ENCODE results near the gene RABL3. TPM values are rescaled to one million over a fixed set of nuclear protein-coding genes. Genes with fewer than 3 reads are reported as not detected.
A peak's percentile ranks its signal among the peaks of the same experiment; 100 is the strongest.

RABL3 gene
- total and polyA plus RNA-seq, 7 donors = 9.4 to 15.5 (median 12.8) TPM

DNA sequence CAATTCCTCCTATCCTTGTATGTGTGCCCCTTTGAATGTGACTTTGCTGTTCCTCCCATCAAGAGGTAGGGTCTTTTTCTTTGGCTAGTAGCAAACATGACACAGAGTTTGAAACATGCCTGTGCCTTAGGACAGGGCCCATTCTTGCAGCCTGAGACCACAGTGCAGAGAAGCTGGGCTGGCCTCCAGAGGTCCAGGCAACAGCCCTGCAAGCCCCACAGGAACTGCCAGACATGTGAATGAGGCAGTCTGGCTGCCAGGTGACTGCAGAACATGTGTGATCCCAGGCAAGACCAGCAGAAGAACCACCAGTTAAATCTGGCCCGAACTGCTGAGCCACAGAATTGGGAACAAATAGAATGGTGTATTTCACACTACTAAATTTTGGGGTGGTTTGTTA, 59.1 kb downstream of the RABL3 start:
- DNase-seq = no peak
- H3K4me1 ChIP-seq = peaks cover 0 to 11% (median 7%) of the 10 kb centered on the region in 4 donors
- TF ChIP-seq EP300 (IDR thresholded peaks at IDR 0.05) = no peak
- no peaks in the 10 kb centered on the region for H3K9me3 ChIP-seq
- H3K4me3 ChIP-seq = no peak overlapping the region
- WGBS, 2 donors = 90 to 96% methylated on average over 1 of the region's 1 CpG
- intact Hi-C loops (cut with DNase I) = no loop called here
- no peak overlapping the region for H3K27ac ChIP-seq
- H3K27me3 ChIP-seq = no peaks in the 10 kb centered on the region
- no peaks in the 10 kb centered on the region for H3K36me3 ChIP-seq

DNA sequence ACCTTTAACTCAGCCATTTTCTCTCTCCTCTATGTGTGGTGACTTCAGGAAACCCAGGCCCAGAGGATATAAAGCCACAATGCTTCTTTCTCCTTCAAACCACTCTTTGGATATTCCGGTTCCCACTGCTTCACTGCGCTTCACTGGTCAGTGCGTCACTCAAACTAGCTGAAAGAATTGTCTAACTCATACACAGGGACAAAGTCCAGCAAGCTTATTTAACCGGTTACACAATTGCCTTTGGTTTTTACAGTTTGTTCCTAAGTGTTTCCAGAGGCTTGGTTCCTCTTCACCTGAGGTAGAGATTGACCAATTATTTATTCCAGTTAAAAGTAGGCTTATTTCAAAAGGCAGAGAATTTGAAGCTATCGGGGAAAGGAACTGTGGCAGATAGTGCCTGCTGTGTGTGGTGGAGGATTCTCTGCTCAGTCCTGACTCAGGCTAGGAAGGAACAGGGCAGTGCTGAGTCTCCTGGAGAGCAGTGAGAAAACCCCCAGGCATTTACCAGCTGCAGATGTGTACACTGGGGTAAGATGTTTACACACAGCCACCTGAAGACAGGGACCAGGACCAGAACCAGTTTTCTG, 60.1 kb downstream of the RABL3 start, which contains the start of gene HGD:
HGD (minus strand) TSS at position 145 of the 587 bp plus-strand sequence; CDS start at position 17, 128 bp downstream.
- intact Hi-C loops (cut with DNase I) = no loop called here
- no peaks in the 10 kb centered on the region for H3K27me3 ChIP-seq
- H3K36me3 ChIP-seq = no peaks in the 10 kb centered on the region
- peaks cover 0 to 15% (median 10%) of the 10 kb centered on the region in 4 donors for H3K4me1 ChIP-seq
- WGBS, 2 donors = 23 to 71% methylated on average over 5 of the region's 5 CpGs
- no peak within 1 kb of the TSS for H3K4me3 ChIP-seq
- no peaks in the 10 kb centered on the region for H3K9me3 ChIP-seq
- DNase-seq = no peak
- H3K27ac ChIP-seq = peak within 1 kb of the TSS in 1 of 4 donors; percentile 17
- peak in 1 of 2 donors; percentile 37 for TF ChIP-seq POLR2A (IDR thresholded peaks at IDR 0.05)
- TF ChIP-seq, protein P1, sequence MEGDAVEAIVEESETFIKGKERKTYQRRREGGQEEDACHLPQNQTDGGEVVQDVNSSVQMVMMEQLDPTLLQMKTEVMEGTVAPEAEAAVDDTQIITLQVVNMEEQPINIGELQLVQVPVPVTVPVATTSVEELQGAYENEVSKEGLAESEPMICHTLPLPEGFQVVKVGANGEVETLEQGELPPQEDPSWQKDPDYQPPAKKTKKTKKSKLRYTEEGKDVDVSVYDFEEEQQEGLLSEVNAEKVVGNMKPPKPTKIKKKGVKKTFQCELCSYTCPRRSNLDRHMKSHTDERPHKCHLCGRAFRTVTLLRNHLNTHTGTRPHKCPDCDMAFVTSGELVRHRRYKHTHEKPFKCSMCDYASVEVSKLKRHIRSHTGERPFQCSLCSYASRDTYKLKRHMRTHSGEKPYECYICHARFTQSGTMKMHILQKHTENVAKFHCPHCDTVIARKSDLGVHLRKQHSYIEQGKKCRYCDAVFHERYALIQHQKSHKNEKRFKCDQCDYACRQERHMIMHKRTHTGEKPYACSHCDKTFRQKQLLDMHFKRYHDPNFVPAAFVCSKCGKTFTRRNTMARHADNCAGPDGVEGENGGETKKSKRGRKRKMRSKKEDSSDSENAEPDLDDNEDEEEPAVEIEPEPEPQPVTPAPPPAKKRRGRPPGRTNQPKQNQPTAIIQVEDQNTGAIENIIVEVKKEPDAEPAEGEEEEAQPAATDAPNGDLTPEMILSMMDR (IDR thresholded peaks at IDR 0.05) = no peak

DNA sequence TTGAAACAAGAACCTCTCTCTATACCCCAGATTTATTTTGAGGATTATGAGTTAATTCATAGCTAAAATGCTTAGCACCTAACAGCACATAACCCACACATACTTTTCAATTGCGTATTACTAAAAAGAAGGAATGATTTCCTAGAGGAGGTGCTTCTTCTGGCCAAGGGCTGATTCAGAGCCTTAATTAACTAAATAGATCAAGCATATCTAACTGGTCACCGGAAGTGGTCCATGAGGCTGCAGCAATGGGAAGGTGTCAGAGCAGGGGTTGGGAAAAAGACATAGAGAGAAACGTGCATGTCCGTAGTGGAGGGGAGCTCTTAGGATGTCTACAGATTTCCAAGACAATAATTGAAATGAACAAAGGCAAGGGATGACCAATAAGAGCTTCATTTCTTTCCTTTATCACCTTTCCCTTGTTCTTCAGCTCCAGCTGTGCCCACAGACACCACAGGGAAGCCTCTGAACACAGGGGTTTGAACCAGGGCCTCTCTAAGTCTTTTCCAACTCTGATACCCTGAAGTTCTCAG, 60.7 kb downstream of the RABL3 start:
- no peaks in the 10 kb centered on the region for H3K36me3 ChIP-seq
- peaks cover 0 to 15% (median 10%) of the 10 kb centered on the region in 4 donors for H3K4me1 ChIP-seq
- H3K27me3 ChIP-seq = no peaks in the 10 kb centered on the region
- no peak for TF ChIP-seq POLR2A (IDR thresholded peaks at IDR 0.05)
- TF ChIP-seq EP300 (IDR thresholded peaks at IDR 0.05) = no peak
- TF ChIP-seq, protein P1 (IDR thresholded peaks at IDR 0.05) = no peak
- no peak for TF ChIP-seq POLR2AphosphoS5 (IDR thresholded peaks at IDR 0.05)
- WGBS, 2 donors = 83 to 94% methylated on average over 4 of the region's 4 CpGs
- intact Hi-C loops (cut with DNase I) = no loop called here
- H3K4me3 ChIP-seq = no peak overlapping the region
- no peak for DNase-seq
- no peaks in the 10 kb centered on the region for H3K9me3 ChIP-seq
- H3K27ac ChIP-seq = no peak overlapping the region

DNA sequence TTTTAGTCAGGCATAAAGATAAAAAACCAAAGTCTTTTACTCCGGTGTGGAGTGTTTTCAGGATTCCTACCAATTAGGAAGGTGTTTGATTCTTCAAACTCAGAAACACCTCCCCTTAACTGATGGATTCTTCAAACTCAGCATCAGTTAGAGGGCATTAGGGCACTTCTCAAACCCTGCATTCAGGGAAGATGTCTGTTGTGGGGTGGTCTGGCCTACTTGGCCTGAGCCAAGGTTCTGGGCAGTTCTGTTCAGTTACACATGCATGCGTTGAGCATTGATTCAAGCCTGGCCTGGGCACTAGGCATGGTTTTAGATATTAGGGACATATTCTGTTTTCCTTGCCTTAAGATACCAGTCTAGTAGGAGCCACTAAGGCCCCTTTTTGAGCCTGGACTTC, 61.3 kb downstream of the RABL3 start:
- Histone ChIP-seq H3K4me3 (no peak overlapping the region), H3K27me3 (no peaks in the 10 kb centered on the region), H3K36me3 (no peaks in the 10 kb centered on the region), H3K9me3 (no peaks in the 10 kb centered on the region), H3K4me1 (peaks cover 0 to 15% (median 10%) of the 10 kb centered on the region in 4 donors), H3K27ac (no peak overlapping the region)
- intact Hi-C loops (cut with DNase I) = no loop called here
- no peak for TF ChIP-seq POLR2AphosphoS5 (IDR thresholded peaks at IDR 0.05)
- WGBS, 2 donors = 95 to 96% methylated on average over 2 of the region's 2 CpGs
- no peak for DNase-seq

DNA sequence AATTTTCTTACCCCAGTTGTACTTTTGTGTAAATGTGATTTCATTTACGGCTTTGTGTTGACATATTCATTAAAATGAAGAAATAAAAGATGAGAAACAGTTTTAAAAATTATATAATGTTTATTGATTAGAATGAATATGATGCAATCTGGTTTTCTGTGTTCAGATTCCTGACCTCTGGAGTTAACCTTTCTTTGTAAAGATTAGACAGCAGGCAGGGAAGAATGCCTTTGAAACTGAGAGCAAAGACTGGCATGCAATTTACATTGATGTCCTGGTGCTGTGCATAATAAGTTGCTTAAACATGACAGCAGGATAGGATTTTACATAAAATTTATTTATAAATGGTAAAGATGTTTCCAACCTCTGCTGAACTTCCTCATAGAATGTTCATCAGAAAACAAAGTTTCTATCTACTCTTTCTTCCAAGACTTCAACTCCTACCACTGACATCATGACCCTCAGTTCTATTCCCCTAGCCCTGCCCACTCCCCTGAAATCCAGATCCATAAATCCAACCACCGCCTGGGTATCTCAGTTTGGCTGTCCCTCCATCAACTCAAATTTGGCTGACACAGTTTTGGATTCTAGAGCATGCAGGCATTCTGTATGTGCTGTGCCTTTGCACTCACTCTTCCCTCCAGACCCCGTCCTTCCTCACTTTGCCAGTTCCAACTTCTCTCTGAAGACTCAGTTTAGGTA, 62.0 kb downstream of the RABL3 start:
- H3K4me3 ChIP-seq = no peak overlapping the region
- no peak for DNase-seq
- H3K4me1 ChIP-seq = peaks cover 0 to 15% (median 10%) of the 10 kb centered on the region in 4 donors
- H3K27ac ChIP-seq = no peak overlapping the region
- TF ChIP-seq EP300 (IDR thresholded peaks at IDR 0.05) = no peak
- TF ChIP-seq POLR2AphosphoS5 (IDR thresholded peaks at IDR 0.05) = no peak
- TF ChIP-seq, protein P1 (IDR thresholded peaks at IDR 0.05) = no peak
- 94% methylated on average over 3 of the region's 3 CpGs for WGBS, 2 donors
- H3K9me3 ChIP-seq = no peaks in the 10 kb centered on the region
- intact Hi-C loops (cut with DNase I) = no loop called here
- no peaks in the 10 kb centered on the region for H3K27me3 ChIP-seq
- no peaks in the 10 kb centered on the region for H3K36me3 ChIP-seq

Measured in sigmoid colon (tissue), 7 donors.